GM18502 (cell line): Measurements from ENCODE around the gene CADPS2.

Experiments
- ATAC-seq: cut with Tn5 transposase; IDR thresholded peaks from one replicate; pipeline ENCODE4 v1.9.1; 2021; ENCODE audit warnings: mild to moderate bottlenecking; ENCODE audit not compliant: unreplicated experiment, poor library complexity

The CADPS2 gene

DNA sequence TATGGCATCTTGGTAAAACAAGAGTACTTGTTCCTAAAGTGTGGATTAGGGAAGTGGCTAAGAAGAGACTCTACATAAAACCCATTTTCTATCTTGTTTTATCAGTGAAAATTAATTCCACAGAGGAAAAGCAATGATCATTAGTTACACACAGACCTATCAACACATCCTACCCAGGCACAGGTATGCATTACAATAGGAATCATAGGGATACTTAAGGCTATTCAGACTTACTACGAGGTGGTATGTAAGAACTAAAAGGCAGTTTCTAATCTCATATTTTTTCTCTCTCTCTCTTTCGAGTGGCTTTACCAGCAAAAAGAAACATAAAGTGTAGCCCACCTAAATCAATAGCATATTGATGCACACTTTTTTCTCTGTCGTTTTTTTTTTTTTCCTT is 415.4 kb downstream of the CADPS2 start:
- no peak for ATAC-seq

DNA sequence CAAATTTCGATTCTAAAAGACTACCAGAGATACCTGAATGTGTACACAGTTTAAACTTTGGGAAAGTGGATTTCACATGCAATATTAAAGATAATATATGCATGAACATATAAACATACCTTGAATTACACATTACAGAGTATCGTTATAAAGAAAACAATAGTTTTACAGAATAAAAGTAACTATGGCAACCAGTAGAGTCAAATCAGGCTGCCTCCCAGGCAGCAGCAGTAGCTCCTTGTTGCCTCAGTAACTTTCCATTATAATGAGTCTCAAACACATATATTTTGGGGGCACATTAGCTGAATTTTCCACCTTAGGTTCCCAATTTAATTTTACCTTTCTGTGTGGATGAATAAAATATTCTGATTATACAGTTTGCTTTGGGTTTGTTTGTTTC is 417.3 kb downstream of the CADPS2 start:
- no peak for ATAC-seq

DNA sequence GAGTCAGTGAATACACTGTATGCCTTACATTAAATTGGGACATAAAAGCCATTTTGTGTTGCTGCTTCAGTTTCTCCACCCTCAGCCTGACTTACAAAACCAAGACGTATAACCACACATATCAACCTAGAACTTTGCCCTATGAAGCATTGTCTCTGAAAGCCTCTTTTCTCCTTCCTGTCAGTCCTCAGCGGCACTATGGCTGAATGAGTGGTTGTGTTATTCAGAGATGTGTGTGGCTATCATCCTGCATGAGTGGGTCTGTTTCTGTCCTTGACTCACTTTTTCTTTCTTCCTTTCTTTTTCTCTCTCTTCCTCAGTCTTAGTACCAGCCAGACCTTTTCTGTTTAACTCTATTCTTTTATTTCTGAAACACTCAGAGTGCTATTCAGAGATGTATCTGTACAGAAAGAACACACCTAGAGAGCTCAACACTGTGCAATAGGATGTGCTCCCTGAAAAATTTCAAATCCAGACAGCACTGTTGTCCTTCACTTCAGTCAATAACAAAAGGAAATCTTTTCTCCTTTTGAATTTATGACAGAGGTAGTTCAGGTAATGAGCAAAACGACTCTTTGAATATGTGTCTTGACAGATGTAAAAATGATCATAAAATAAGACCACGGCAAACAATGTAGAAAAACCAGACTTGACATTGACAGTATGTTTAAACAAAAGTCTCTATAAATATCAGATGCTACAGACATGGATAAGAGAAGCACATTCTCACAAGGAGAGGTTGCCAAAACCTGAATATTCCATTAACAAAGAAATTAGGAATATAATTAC is 418.4 kb downstream of the CADPS2 start:
- no peak for ATAC-seq

- no peak for ATAC-seq
Observed at GRCh38 chr7:122465296-122465695, 421.0 kb downstream of the CADPS2 start.

- ATAC-seq = no peak
Observed at GRCh38 chr7:122463631-122464030, 422.6 kb downstream of the CADPS2 start.

GRCh38 chr7:122460936-122461335 is 425.3 kb downstream of the CADPS2 start:
- no peak for ATAC-seq

- no peak for ATAC-seq
Observed at GRCh38 chr7:122457969-122458368, 428.3 kb downstream of the CADPS2 start.

DNA sequence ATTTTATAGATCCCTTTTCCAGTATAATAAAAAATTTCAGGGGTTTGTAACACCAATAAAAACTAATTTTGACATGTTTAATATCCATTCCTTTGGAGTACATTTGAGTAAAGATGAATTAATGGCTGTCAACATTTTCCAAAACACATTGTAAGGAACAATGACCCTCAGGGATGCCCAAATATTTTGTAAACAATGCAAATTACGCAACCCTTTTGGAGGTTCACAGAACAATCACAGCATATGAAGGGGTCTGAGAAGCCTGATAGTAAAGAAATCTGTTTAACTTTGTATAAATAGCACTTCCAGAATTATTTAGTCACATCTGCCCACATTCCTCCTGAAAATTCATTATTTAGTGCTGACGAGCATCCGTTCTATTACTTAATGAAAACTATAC is 428.9 kb downstream of the CADPS2 start:
- ATAC-seq = no peak

GRCh38 chr7:122454776-122455507 is 431.3 kb downstream of the CADPS2 start:
- ATAC-seq = no peak

DNA sequence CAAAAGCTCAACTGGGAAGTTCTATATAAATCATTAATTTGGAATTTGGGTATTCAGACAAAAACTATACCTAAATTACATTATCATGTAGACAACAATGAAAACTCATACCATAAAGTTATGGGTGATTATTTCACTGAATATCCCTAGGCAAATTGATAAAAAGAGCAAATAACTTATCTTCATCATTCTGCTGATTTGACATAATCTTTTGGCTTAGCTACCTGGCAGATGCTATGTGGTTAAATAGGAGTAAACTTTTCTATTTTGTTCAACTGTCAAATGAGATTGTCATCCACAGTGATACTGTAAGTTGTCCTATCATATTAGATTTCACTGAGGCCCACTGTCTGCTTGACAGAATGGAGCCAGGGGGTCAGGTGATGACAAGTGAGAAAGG is 432.8 kb downstream of the CADPS2 start:
- no peak for ATAC-seq

DNA sequence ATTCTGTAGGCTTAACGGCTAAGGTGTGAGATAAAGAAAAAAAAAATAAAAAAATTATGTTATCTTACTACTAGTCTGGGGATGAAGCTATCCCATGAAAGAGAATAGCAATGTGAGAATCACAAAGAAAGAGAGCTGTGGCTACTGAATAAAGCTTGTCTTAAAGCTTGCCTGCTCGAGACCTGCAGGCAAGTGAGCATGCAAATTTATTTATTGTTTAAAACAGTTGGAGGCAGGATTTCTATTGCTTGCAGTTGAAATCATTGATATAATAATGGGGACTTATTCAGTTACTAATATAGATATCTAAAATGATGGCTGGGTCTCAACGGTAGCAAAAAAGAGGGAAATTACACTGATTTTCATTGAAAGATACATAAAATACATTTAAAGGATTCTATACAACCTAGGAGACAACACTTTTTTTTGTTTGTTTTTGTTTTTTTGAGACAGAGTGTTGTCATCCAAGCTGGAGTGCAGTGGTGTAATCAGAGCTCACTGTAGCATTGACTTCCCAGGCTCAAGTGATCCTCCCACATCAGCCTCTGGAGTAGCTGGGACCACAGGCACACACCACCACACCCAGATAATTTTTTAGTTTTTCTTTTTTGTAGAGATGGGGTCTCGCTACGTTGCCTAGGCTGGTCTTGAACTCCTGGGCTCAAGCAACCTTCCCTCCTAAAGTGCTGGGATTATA is 437.2 kb downstream of the CADPS2 start:
- ATAC-seq = no peak

- ATAC-seq = no peak
Observed at GRCh38 chr7:122442929-122443328, 443.3 kb downstream of the CADPS2 start.

DNA sequence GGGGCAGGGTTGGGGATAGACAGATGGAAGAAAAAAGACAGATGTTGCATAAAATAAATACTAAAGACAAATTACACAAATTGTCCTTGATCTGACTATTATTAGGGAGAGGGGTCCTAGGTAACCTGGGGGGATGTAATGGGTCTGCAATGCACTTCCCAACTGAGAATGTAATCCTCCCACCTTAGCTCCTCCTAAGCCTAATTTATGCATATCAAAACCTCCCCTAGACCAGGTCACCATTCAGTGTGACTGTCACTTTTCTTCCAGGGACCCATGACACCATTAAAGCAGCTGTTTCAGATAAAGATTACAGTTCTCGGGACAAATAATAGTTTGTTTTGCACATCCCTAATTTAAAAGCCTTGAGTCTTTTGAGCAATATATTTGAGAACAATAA is 447.8 kb downstream of the CADPS2 start:
- ATAC-seq = no peak

DNA sequence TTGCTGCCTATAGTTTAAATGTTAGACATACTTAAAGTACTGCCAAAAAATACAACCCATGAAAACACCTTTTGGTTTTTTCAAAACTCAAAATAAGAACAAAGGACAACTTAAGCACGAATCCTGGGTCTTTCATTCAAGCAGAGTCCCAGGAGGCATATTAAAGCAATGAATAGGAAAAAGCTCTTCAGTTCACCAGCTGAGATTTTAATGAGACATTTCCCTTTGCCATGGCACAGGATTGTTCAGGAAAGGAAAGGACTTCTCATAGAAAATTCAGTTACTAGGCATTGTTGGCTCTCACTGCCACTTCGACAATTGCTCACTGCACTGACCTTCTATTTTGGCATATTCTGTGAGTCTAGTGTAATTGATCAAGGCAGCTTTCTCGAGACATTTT is 448.3 kb downstream of the CADPS2 start:
- no peak for ATAC-seq

DNA sequence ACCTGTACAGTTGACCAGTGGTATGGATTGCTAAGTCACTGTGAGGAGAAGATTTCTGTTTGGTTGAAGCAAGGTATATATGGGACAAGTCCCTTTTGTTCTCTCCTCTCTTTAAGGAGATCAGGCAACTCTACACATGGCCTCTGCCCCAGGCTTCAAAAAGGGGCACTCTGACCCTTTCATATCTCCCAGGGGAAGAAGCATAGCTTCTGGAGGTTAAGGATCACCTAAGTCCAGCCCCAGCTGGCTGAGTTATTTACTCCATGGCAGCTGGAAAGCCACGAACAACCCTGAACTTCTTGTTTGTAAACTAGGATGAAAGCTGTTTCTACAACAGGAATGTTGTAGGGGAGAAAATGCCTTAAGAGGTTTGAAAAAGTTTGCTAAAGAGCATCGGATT is 452.5 kb downstream of the CADPS2 start:
- ATAC-seq = no peak

DNA sequence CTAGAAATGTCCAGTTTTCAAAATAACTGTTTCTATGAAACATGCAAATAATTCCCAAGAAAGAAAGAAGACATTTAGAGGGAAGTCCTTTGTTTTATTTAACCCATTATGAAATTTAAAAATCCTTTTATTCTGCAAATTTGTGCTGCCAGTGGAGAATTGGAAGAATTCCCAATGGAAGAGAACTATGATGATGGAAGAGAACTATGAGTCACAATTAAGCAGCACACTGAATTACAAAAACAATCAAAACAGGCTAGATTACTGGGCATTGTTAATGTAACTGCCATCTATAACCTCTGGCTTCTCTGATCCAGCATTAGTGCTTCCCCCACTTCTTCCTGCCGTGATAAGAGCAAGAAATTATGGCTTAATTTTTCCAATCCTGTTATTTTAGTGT is 455.6 kb downstream of the CADPS2 start:
- no peak for ATAC-seq

DNA sequence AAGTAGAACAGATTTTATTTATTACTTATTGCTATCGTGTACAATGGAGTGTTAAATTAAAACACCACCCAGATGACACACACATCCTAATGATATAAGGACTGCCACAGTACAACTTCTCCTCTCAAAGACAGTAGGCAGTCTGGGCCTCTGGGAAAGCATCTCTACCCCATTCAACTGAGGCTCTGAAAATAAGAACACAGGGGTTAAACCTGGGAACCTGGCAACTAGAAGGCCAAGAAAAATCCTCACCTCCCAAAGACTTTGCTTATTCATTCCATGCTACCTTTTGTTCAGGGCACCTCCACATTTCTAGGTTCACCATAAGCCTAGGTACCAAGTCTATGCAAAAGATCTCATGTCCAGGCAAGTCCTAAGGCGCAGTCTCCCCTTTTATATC is 456.3 kb downstream of the CADPS2 start:
- ATAC-seq = no peak

- ATAC-seq = no peak
Observed at GRCh38 chr7:122425731-122426130, 460.5 kb downstream of the CADPS2 start.

DNA sequence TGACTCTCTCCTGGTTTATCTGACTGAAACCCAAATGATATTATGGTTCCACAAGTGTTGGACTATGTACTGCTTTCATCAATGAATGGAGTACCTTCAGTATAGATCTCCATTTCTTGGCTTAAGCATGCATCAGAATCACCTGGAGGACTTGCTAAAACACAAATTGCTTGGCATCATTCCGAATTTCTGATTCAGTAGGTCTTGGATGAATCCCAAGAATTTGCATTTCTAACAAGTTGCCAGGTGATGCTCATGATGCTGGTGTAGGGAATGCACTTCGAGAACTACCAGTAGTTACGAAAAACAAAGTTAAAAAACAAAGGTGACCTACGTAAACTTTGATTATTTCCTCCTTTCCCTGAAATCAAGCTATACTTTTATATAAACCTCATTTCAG is 462.7 kb downstream of the CADPS2 start:
- no peak for ATAC-seq

- no peak for ATAC-seq
Observed at GRCh38 chr7:122416336-122416735, 469.9 kb downstream of the CADPS2 start.

- no peak for ATAC-seq
Observed at GRCh38 chr7:122415510-122415909, 470.8 kb downstream of the CADPS2 start.
